HFF-Myc (cell line): ENCODE measurements around the gene POC1A.

ENCODE experiments used
- DNase-seq: peaks from one replicate; pipeline ENCODE4 v3.0.0-alpha.2; 2011; ENCODE audit warnings: low read depth; ENCODE audit errors: extremely low read depth
- H3K4me3 ChIP-seq: replicated peaks from 2 replicates; pipeline ENCODE4 v1.5.1; 2011; ENCODE audit warnings: low read depth, mild to moderate bottlenecking, control low read depth, low read length
- TF ChIP-seq, protein P1 (sequence below): IDR thresholded peaks from 2 replicates; pipeline ENCODE4 v1.5.1; 2012; ENCODE audit warnings: mild to moderate bottlenecking, low read depth, low read length, control low read depth; ENCODE audit errors: missing control alignments

The POC1A gene

DNA sequence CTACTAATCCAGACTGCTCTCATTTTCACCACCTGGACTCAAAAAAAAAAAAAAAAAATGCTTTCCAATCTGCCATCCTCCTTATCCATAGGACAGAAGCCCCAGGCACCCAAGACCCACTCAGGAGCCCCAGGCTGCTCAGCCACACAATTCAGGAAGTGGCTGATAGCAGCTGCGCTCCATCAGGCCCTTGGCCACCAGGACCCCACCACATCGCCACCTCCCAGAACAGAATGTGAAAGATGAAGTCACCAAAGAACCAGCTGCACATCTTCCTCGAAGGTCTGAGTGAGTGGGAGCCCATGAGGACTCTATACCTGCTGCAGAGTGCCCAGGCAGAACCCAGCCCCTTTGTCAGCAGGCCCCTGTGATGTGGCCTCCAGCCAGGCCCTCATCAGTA, 19.5 kb downstream of the POC1A start:
- TF ChIP-seq, protein P1, sequence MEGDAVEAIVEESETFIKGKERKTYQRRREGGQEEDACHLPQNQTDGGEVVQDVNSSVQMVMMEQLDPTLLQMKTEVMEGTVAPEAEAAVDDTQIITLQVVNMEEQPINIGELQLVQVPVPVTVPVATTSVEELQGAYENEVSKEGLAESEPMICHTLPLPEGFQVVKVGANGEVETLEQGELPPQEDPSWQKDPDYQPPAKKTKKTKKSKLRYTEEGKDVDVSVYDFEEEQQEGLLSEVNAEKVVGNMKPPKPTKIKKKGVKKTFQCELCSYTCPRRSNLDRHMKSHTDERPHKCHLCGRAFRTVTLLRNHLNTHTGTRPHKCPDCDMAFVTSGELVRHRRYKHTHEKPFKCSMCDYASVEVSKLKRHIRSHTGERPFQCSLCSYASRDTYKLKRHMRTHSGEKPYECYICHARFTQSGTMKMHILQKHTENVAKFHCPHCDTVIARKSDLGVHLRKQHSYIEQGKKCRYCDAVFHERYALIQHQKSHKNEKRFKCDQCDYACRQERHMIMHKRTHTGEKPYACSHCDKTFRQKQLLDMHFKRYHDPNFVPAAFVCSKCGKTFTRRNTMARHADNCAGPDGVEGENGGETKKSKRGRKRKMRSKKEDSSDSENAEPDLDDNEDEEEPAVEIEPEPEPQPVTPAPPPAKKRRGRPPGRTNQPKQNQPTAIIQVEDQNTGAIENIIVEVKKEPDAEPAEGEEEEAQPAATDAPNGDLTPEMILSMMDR: no peak
- no peak for DNase-seq
- no peak overlapping the region for H3K4me3 ChIP-seq

DNA sequence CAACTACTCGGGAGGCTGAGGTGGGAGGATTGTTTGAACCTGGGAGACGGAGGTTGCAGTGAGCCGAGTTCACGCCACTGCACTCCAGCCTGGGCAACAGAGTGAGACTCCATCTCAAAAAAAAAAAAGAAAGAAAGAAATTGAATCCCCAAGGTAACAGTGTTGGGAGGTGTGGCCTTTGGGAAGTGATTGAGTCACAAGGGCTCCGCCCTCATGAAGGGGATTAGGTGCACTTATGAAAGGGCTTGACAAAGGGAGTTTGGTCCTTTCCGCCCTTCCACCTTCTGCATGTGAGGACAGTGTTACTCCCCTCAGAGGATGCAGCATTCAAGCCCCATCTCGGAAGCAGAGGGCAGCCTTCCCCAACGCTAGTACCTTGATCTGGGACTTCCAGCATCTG, 21.3 kb downstream of the POC1A start:
- DNase-seq: no peak
- TF ChIP-seq, protein P1: no peak
- H3K4me3 ChIP-seq: no peak overlapping the region

GRCh38 chr3:52132041-52132440, 22.2 kb downstream of the POC1A start:
- no peak for DNase-seq
- H3K4me3 ChIP-seq: no peak overlapping the region
- TF ChIP-seq, protein P1: no peak

GRCh38 chr3:52130966-52131622, 23.1 kb downstream of the POC1A start:
- TF ChIP-seq, protein P1: no peak
- H3K4me3 ChIP-seq: no peak overlapping the region
- DNase-seq: no peak

GRCh38 chr3:52128118-52128683, 26.0 kb downstream of the POC1A start:
- H3K4me3 ChIP-seq: no peak overlapping the region
- TF ChIP-seq, protein P1: no peak
- peak; percentile 29 for DNase-seq

GRCh38 chr3:52126500-52126899, 27.7 kb downstream of the POC1A start:
- TF ChIP-seq, protein P1: no peak
- no peak for DNase-seq
- no peak overlapping the region for H3K4me3 ChIP-seq
